GM12875 (cell line): ENCODE results near the gene IL2RG.

ENCODE experiments used
- H3K4me3 ChIP-seq: one replicate; pipeline ENCODE4 v1.5.1; 2011; ENCODE audit warnings: low read depth, low read length, control low read depth
- TF ChIP-seq, protein P1 (sequence below): IDR thresholded peaks from 2 replicates; pipeline ENCODE4 v1.5.1; 2011; ENCODE audit warnings: low read depth, mild to moderate bottlenecking, control low read depth, inconsistent platforms, low read length, moderate library complexity, borderline replicate concordance; ENCODE audit not compliant: insufficient read depth

Gene IL2RG

DNA sequence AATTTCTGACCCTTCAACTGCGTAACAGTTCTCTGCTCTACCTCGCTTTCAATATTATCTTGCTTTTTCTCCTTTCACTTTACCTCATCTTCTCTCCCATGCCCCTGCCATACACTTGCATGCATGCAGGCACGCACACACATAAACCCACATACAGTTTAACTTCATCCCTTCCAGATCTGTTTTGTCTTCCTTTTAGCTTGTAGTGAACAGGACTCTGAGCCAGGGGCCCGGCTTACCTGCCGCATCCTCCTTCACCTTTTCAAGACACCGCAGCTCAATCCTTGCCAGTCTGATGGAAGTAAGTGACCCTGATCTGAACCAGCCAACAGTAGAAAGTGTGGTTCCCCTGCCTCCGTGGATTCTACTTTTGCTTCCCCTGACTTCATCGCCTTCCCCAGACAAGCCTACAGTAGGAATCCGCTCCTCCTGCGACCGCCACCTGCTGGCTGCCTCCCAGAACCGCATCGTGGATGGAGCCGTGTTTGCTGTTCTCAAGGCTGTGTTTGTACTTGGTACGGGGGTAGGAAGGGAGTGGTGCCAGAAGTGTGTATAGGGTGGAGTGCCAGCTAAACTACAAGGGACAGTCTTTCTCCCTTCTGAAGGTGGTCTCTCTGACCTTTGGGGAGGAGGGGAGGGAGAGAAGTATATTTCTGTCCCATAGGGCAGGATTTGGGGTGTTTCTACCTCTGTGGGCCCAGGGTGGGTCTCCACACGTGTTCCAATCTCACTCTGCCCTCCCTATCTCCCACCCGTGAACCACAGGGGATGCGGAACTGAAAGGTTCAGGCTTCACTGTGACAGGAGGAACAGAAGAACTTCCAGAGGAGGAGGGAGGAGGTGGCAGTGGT lies 17.8 kb upstream of the IL2RG start:
- H3K4me3 ChIP-seq, result no peak overlapping the region
- TF ChIP-seq, protein P1, sequence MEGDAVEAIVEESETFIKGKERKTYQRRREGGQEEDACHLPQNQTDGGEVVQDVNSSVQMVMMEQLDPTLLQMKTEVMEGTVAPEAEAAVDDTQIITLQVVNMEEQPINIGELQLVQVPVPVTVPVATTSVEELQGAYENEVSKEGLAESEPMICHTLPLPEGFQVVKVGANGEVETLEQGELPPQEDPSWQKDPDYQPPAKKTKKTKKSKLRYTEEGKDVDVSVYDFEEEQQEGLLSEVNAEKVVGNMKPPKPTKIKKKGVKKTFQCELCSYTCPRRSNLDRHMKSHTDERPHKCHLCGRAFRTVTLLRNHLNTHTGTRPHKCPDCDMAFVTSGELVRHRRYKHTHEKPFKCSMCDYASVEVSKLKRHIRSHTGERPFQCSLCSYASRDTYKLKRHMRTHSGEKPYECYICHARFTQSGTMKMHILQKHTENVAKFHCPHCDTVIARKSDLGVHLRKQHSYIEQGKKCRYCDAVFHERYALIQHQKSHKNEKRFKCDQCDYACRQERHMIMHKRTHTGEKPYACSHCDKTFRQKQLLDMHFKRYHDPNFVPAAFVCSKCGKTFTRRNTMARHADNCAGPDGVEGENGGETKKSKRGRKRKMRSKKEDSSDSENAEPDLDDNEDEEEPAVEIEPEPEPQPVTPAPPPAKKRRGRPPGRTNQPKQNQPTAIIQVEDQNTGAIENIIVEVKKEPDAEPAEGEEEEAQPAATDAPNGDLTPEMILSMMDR, result peak; percentile 88

DNA sequence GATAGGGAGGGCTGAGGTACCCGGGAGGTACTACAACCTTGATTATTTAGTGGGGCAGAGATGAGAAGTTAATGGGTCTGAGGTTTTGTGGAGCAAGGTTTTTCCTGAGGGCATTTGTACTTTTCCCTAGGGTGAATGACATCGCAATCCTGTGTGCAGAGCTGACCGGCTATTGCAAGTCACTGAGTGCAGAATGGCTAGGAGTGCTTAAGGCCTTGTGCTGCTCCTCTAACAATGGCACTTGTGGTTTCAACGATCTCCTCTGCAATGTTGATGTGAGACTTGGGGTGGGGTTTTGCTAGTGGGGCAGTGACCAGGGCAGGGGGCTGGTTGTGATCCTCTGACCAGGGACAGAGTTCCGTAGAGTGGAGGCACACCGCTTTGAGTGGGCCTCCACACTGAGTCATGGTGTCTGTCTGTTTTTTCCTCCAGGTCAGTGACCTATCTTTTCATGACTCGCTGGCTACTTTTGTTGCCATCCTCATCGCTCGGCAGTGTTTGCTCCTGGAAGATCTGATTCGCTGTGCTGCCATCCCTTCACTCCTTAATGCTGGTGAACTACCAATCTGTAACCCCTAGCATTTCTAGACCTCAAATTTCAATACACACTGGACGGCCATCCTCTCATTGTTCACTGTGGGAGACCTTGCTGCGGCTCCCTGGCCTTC lies 16.9 kb upstream of the IL2RG start:
- TF ChIP-seq, protein P1, result no peak

DNA sequence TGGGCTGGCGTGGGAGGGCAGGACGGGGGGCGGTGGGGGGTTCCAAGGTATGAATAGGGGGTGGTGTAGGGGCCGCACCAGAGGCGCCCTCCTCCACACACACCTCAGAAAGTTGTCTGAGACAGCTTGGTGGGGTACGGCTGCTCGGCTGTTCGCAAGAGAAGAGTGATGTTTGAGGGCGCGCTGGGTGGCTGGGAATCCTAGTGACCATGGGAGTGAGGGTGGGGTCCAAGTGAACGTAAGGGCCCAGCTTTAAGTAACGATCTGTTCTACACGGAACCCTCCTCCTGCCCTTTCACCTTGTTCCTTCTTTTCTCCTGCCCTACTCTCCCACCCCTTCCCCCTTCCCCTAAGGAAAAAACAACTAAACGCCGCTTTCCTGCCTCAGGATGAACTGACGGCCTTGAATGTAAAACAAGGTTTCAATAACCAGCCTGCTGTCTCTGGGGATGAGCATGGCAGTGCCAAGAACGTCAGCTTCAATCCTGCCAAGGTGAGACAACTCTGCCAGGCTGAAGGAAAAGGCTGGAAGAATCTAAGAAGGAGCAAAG lies 7.7 kb upstream of the IL2RG start:
- peak overlapping the region; percentile 48 for H3K4me3 ChIP-seq
- TF ChIP-seq, protein P1, result no peak

More for the DNA sequence above, 16.9 kb upstream of the IL2RG start:
- no peak overlapping the region for H3K4me3 ChIP-seq

DNA sequence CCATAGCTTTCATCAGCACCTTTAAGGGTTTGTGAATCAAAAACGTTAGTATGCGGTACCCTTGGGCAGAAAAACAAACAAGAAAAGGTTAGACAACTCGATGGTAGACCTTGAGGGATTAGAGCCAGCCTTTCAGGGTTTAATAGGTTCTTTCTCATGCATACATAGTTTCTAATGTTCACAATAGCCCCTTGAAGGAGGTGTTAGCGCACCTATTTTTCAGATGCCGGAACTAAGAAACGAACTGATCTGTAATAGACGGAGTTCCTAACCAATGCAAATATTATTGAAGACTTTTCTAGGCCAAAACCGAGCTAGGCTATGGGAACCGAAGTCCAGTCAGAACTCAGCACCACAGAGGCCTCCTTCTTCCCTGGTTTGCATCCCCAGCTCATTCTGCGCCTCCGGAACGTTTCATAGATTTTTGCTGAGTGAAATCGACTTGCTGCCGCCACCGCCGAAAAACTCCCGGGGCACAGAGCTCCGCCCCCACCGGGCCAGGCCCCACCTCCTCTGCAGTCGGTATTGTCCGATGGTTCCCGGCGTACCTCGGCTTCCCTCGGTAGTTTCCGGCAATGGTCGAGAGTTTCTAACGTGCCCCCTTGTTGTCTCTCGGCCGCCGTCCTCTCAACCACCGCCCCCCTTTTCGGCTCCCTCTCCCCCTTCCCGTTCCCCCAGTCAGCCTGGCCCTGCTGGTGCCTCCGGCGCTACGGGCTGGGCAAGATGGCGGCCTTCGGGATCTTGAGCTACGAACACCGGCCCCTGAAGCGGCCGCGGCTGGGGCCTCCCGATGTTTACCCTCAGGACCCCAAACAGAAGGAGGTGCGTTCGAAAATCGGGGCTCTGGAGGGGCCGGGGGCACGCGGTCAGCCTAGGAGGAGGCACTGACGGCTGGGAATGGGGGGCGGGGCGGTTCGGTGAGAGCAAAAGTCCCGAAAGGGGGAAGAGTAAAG lies 6.9 kb upstream of the IL2RG start, which contains the start of gene MED12:
Gene MED12 (plus strand): TSS at position 565 of the 953 bp plus-strand sequence. CDS start 159 bp downstream, at position 724.
- H3K4me3 ChIP-seq, result peak within 1 kb of the TSS; percentile 48

DNA sequence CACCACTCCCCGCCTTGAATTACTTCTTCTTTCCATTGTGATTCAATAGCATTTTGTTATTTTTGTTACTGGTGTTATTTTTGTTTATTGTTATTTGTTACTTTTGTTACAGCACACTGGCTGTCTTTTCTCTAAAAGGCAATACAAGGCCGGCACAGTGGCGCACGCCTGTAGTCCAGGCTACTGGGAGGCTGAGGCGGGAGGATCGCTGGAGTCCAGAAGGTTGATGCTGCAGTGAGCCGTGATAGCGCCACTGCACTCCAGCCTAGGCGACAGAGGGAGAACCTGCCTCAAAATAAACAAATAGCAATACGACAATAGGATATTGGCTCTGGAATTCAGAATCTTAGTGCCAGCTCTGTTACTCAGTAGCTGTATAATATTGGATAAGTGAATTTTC lies 6.0 kb upstream of the IL2RG start:
- TF ChIP-seq, protein P1, result no peak
- H3K4me3 ChIP-seq, result no peak overlapping the region

More for the DNA sequence above, 6.9 kb upstream of the IL2RG start, which contains the start of gene MED12:
- TF ChIP-seq, protein P1, result no peak

DNA sequence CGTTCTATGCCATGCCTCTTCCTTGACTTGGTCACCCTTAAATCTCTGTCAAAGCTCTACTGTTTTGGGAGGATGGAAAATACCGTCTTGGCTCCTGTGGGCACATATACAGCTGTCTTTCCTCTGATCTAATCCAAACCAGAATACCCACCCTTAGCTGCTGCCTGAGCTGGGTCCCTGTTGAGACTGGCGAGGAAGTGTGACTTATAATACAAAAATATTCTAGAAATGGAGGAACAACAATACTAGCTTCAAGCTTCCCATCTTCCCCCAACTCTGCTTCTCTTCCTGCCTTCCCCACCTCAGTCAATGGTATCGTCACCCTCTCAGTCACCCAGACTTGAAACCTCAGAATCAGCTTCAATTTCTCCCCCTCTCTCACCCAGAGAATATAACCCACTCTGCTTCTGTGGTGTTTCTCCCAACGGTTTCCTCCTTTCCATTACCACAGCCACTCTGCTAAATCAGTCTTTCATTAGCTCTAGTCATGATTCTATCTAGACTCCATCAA lies 599 bp upstream of the IL2RG start:
- H3K4me3 ChIP-seq, result peak overlapping the region; percentile 70
- TF ChIP-seq, protein P1, result no peak
